H1 (cell line): Measurements from ENCODE around the gene PRKAR1B. TPM values are rescaled to one million over a fixed set of nuclear protein-coding genes. Genes with fewer than 3 reads are reported as not detected.

Experiments
- ATF3 ChIP-seq: IDR thresholded peaks from 2 replicates; pipeline ENCODE4 v1.6.1; 2011; ENCODE audit warnings: low read depth, mild to moderate bottlenecking, low read length; ENCODE audit not compliant: insufficient read depth
- SP2 ChIP-seq: IDR thresholded peaks from 2 replicates; pipeline ENCODE4 v1.6.1; 2012; ENCODE audit warnings: mild to moderate bottlenecking, low read length, inconsistent platforms
- polyA plus RNA-seq, 7 experiments: library from polyadenylated mRNA; depleted of rRNA in 3 of 7; stranded (reverse) in 5 of 7; unstranded in 2 of 7; fragments of >200 nt in 5 of 7; fragments of 200-250 nt in 2 of 7; gene quantifications; 1 replicate in 5 of 7; 2 replicates in 1 of 7; 4 replicates in 1 of 7; pipeline versions ENCODE4 v1.2.1 to v1.2.3, GENCODE V29; 2011 to 2013; ENCODE audit warnings: missing spikeins in 2 of 7, mixed read lengths in 2 of 7
- total RNA-seq: library from RNA; stranded (reverse); fragmentation: NEBNext Ultra II Directional; extraction: Animal tissue kit (Norgen Biotek cat#: 25700); gene quantifications from 2 replicates; pipeline ENCODE4 v1.2.1, GENCODE V29; 2021

PRKAR1B gene
- total and polyA plus RNA-seq, 2 of the 8 experiments (the other 6 are each of a cell fraction or from before 2014, with no cell fraction given), result 12.3 to 55.7 TPM

DNA sequence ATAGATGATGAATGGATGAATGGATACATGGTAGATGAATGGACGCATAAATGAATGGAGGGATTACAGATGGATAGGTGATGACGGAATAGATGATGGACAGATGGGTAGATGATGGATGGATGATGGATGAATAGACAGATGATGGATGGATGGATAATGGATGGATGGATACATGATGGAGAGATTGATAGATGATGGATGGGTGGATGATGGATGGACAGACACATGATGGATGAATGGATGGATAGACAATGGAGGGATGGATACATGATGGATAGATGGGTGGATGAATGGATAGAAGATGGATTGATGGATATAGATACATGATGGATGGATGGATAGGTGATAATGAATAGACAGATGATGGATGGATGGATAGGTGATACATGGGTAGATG is 198.6 kb downstream of the PRKAR1B start (continued):
- no peak for TF ChIP-seq ATF3
- no peak for TF ChIP-seq SP2
- TF ChIP-seq, all 59 proteins: peak for 0
